Adipose tissue (tissue), 3 donors: ENCODE measurements around the gene GATB. TPM values are rescaled to one million over a fixed set of nuclear protein-coding genes. Genes with fewer than 3 reads are reported as not detected.

ENCODE experiments used
- H3K27ac ChIP-seq: one replicate; pipeline ENCODE4 v1.5.1; 2013; ENCODE audit warnings: low read depth, low read length
- WGBS, 3 donors: extraction: QIAGEN DNeasy Blood & Tissue Kit; methylation state at CpG; one replicate each; pipeline ENCODE4 v1.1.7; 2013; 5-methylcytosine and 5-hydroxymethylcytosine counted together
- polyA plus RNA-seq, 3 donors: library from polyadenylated mRNA; stranded (reverse); fragments of 200-250 nt; gene quantifications; one replicate each; pipeline ENCODE4 v1.2.3, GENCODE V29; 2013
- donor health status: healthy with polysubstance abuse.
- donor health status: Bipolar disorder and iron deficiency.
- donor health status: healthy.

Gene GATB
- polyA plus RNA-seq, 3 donors = 5.3 to 18.6 (median 17.9) TPM

DNA sequence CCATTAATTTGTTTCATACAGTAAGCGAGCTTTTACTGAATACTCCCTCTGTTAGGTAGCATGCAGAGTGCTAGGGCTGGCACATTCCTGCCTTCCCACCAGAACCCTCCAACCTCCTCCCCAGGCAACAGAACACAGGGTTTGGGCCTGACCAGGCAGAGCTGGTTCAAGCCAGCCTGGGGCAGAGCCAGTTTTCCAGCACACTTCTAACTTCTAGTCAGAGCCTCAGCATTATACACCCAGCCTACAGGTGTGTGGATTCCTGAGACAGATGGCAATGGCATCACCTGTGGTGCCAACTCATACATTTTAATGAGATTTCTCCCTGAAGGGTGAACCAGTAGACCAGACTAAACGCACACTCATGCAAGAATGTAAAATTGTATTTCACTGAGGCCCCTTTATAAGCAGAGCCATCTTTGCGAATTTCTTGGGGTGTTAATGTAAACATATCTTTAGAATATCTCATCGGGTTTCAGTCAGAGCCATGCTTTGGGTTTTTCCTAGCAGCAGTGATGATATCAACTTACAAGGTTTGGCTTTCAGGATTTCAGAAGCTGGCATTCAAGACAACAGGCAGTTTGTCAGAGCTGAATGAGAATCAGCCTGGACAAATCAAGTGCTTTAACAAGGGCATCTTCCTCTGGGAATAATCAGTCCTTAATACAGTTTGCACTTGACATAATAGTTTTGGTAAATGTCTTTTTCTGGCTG is 92.0 kb downstream of the GATB start:
- WGBS, 3 donors = 78 to 85% (median 83%) methylated on average over 4 of the region's 4 CpGs
- no peak overlapping the region for H3K27ac ChIP-seq

DNA sequence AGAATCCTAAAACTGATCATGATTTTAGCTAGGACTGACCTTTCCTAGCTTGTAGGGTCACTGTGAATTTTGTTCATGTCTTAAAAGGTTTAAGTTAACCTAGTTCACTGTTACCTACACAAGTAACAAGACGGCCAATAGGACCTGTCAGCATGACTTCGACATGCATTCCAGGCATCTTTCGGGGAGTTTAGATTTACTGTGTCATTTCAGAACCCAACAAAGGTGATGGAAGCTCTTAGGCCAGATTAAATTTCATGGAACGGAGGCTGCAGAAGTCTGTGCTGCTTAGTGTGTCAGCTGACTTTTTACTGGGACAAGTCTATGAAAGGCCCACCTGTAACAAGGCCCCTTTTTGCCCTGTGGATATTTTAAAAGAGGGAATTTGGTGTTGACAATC is 93.1 kb downstream of the GATB start:
- 91 to 94% (median 93%) methylated on average over 4 of the region's 4 CpGs for WGBS, 3 donors

DNA sequence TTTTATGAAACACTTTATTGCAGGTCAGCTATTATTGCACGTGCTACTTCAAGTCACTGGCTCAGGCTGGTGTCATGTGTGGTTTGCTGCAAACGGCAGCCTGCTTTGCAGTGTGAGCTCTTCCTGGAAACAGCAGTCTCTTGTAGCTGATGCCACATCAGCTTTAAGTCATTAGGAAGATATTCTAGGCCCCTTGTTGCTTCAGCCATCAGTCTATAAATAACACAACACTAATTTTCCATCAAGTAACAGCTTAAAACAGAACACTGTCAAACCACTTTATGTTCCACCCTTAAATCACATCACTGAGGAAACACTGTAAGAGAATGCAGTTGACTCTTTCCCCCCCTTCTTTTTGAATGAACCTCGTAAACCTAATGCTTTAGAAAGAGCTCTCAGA is 93.8 kb downstream of the GATB start:
- H3K27ac ChIP-seq = no peak overlapping the region
- WGBS, 3 donors = 42 to 69% (median 44%) methylated on average over 3 of the region's 3 CpGs

More for the DNA sequence above, 93.1 kb downstream of the GATB start:
- no peak overlapping the region for H3K27ac ChIP-seq

DNA sequence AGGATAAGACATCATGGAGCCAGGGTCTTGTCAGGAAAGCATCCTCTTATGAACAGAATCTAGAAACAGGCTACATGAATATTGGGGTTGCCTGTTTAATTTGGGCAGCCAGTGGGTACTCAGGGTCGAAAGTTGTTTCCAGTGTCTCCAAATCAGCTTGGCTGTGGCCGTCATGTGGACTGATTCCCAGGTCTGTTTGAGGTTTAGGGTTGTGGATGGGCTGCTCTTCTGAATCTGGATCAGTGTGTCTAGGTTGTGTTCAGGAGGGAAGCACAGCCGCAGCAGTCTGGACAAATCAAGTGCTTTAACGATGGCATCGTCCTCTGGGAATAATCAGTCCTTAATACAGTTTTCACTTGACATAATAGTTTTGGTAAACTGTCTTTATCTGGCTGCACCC is 94.3 kb downstream of the GATB start:
- H3K27ac ChIP-seq = no peak overlapping the region
- WGBS, 3 donors = 83 to 90% (median 87%) methylated on average over 5 of the region's 5 CpGs

DNA sequence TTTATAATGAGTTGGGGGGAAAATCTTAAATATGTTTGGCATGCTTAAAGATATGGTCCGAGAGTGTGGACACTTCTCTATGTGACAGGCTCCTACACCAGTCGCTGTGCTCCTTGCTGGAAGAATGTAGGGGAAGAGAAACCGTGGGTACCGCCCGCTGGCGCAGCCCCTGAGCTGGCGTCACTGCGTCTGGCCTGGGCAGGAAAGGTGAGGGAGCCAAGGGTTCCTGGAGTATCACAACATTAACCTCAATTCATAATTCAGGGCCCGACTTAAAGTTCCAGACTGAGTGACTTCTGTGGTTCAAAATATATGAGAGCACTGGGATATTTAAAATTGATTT is 95.1 kb downstream of the GATB start:
- no peak overlapping the region for H3K27ac ChIP-seq
- WGBS, 3 donors = 89 to 95% (median 89%) methylated on average over 9 of the region's 9 CpGs

DNA sequence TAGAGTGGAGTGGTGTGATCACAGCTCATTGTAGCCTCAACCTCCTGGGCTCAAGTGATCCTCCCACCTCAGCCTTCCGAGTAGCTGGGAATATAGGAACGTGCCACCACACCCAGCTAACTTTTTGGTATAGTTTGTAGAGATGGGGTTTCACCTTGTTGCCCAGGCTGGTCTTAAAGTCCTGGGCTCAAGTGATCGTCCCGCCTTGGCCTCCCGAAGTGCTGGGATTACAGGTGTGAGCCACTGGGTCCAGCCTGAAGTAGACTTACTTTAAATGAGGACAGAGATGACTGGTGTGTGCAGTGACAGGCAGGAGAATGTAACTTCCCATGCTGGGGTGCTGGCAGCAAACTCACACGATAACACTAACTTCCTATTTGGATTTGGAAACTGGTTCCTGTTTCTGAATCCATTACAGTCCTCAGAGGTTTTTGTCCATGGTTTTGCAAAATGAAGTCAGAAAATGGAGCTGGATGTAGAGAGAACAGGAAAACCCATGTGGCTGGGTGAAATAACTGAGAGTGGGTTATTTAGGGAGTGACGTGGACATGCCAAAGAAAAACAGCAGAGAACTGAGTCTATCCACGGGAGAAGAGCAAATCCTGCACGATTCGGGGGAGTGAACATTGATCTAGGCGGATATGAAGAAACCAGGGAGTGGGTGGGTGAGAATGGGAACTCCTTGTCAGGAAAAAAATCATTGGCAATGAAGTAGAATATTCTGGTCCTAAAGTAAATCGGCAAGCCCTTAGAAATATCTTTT is 95.6 kb downstream of the GATB start:
- WGBS, 3 donors = 79 to 89% (median 80%) methylated on average over 12 of the region's 12 CpGs
- no peak overlapping the region for H3K27ac ChIP-seq

- WGBS, 3 donors = 89 to 97% (median 91%) methylated on average over 2 of the region's 2 CpGs
- H3K27ac ChIP-seq = no peak overlapping the region
Observed at GRCh38 chr4:151664289-151664688, 96.5 kb downstream of the GATB start.

DNA sequence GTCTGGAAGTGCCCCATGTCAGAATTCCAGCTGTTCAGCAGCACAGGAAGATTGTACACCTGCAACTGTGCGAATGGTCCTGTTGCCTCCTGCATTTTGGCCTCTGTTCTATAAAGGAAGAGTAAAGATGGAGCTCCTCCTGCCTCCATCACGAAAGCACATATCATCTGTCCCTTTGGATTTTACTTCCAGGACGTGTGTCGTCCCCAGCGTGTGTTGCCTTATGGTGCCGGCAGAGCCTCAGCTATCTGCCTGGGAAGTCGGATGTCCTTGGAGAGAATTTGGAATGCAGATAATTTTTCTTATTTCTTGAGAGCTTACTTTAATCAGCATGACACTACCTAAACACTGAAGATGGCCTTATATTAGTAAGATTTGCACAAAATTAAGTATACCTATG is 97.7 kb downstream of the GATB start:
- no peak overlapping the region for H3K27ac ChIP-seq
- 91 to 95% (median 91%) methylated on average over 7 of the region's 7 CpGs for WGBS, 3 donors

- H3K27ac ChIP-seq = no peak overlapping the region
- 78 to 91% (median 88%) methylated on average over 7 of the region's 7 CpGs for WGBS, 3 donors
Observed at GRCh38 chr4:151661873-151662272, 98.9 kb downstream of the GATB start.

DNA sequence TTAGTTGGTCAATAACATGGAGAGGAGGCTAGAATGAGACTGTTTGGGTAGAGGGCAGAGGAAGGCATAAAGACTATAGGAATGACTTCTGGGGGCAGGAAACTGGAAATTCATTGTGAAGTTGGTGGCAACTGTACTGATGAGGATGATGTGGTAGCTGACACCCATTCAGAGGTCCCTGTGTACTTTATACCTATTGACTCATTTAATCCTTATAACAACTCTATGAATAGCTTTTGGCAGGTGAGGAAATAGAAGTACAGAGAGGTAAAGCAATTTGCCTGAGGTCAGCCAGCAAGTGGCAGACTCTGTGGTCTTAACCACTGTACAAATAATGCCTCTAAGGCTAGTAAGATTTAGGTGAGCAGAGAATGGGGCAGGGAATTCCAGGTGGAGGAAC is 100.1 kb downstream of the GATB start:
- no peak overlapping the region for H3K27ac ChIP-seq

- H3K27ac ChIP-seq = no peak overlapping the region
Observed at GRCh38 chr4:151659601-151660364, 101.0 kb downstream of the GATB start.

GRCh38 chr4:151658959-151659600 is 101.7 kb downstream of the GATB start:
- H3K27ac ChIP-seq = no peak overlapping the region

More at GRCh38 chr4:151659601-151660364, 101.0 kb downstream of the GATB start:
- WGBS, 3 donors = 58 to 76% (median 59%) methylated on average over 12 of the region's 12 CpGs

GRCh38 chr4:151657896-151658295 is 102.9 kb downstream of the GATB start:
- H3K27ac ChIP-seq = no peak overlapping the region
- 96 to 98% (median 97%) methylated on average over 5 of the region's 5 CpGs for WGBS, 3 donors

DNA sequence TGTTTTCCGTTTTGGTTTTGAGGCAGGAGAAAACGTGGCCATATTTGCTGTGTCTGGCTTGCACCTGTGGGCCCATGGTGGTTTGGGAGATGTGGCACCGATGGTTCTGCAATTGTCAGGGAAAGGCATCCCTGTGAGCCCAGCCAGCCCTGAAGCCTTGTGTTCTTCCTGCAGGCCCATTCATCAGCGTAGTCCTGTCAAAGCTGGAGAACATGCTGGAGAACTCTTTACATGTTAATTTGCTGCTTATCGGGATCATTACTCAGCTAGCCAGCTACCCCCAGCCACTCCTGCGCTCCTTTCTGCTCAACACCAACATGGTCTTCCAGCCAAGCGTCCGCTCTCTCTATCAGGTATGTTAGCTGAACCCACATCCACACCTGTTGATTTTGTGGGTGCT is 104.7 kb downstream of the GATB start:
- no peak overlapping the region for H3K27ac ChIP-seq
- WGBS, 3 donors = 87 to 94% (median 88%) methylated on average over 8 of the region's 8 CpGs

DNA sequence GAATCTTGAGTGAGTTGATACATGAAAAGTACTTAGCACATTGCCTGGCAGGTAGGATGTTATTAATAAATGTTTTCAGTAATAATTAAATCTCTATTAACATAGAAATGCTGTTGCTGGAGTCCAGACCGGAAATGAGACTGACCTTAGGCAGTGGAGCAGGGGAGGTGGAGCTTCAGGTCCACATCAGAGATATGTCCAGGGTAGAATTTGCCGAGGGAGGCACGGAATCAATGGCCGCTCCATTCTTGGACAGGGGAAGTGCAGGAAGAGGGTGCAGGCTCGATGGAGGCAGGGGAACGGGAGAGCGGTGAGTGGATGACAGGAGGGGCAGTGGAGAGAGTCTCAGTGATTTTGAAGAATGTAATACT is 107.3 kb downstream of the GATB start:
- H3K27ac ChIP-seq = no peak overlapping the region
- WGBS, 3 donors = 82 to 88% (median 82%) methylated on average over 7 of the region's 7 CpGs

DNA sequence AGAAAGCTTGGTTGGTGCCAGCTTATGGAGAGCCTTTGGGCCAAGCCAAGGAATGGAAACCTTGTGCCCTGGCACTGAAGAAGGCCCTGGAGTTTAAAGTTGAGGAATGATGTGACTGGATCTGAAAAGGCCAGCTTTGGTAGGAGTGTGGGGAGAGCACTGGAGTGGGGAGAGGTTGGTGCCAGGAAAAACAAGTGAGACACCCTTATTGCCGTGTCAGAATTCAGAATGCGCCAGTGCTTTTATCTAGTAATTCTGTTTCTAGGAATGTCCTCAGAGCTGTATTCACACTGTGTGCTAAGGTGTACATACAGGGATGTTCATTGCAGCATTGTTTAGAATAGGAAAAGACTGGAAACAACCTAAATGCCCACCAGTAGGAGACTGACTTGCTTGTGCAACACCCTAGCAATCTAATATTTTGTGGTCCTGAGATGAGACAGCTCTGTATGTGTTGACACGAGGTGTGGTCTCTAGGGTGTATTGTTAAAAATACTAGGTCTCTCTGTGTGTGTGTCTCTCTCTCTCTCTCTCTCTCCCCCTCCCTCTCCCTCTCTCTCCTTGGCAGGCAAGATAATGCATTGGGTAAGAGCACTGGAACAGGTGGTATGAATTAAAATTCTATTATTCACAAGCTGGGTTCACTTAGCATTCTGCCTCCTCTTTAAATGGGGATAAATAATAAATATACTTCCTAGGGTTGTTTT is 107.8 kb downstream of the GATB start:
- 74 to 80% (median 78%) methylated on average over 3 of the region's 3 CpGs for WGBS, 3 donors
- no peak overlapping the region for H3K27ac ChIP-seq

- no peak overlapping the region for H3K27ac ChIP-seq
- WGBS, 3 donors = 89 to 97% (median 90%) methylated on average over 1 of the region's 1 CpG
Observed at GRCh38 chr4:151651496-151651895, 109.3 kb downstream of the GATB start.

- no peak overlapping the region for H3K27ac ChIP-seq
- WGBS, 3 donors = 88 to 90% (median 89%) methylated on average over 13 of the region's 13 CpGs
Observed at GRCh38 chr4:151649479-151649878, 111.3 kb downstream of the GATB start.
